Measurements from ENCODE around the gene COPS9.

COPS9 gene

DNA sequence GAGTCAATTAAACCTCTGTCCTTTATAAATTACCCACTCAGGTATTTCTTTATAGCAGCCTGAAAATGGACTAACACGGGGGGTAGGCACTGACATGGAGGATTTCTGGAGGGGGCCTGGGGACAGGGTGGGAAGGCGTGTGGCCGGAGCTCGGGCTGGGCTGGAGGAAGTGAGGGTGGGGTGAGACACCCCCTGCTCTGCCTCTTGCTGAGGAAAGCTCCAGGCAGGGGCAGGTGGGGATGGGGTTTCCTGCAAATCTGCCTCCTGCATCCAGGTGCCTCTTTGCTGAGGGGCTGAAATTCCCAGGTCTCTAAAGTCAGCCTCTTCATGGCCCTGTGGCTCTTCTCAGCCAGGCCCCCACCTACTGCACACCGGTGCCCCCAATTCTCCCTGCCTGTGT is 30.1 kb upstream of the COPS9 start:
- no peak for DNase-seq (ENCODE audit: low read depth, low spot score)

DNA sequence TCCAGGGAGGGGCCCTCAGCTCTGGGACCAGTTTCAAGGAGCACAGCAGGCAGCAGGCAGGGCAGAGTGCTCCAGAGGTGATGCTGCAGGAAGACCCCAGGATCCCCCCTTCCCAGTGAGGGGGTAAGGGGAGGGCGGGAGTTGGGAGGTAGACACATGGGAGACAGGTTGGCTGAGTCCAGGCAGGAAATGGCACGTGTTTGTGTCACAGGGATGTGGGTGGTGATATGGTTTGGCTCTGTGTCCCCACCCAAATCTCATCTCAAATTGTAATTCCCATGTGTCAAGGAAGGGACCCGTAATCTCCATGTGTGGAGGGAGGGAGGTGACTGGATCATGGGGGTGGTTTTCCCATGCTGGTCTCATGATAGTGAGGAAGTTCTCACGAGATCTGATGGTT is 29.6 kb upstream of the COPS9 start:
- no peak for DNase-seq (ENCODE audit: low read depth, low spot score)

- no peak for DNase-seq (ENCODE audit: low read depth, low spot score)
These were observed 28.9 kb upstream of the COPS9 start for GRCh38 chr2:240165034-240165433.

GRCh38 chr2:240164586-240164985 is 28.5 kb upstream of the COPS9 start:
- no peak for DNase-seq (ENCODE audit: low read depth, low spot score)

- no peak for DNase-seq (ENCODE audit: low read depth, low spot score)
These were observed 27.9 kb upstream of the COPS9 start for GRCh38 chr2:240163844-240164574.

- no peak for DNase-seq (ENCODE audit: low read depth, low spot score)
These were observed 27.0 kb upstream of the COPS9 start for GRCh38 chr2:240162939-240163714.

- DNase-seq (ENCODE audit: low read depth, low spot score): no peak
These were observed 26.4 kb upstream of the COPS9 start for GRCh38 chr2:240162531-240162930.

DNA sequence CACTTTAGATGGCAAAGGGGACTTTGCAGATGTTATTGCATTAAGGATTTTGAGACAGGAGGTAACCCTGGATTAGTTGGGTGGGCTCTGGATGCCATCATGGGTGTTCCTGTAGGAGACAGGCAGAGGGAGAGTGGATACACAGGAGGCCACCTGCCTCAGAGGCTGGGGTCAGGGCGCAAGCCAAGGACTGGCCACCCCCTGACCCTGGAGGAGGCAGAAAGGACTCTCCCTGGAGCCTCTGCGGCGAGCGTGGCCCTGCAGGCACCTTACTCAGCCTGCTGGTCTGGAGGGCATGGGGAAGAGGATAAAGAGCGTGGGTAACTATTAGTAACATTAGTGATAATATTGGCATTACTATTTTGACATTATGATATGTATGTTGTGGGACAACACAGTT is 25.9 kb upstream of the COPS9 start:
- DNase-seq (ENCODE audit: low read depth, low spot score): no peak

GRCh38 chr2:240161087-240161750 is 25.1 kb upstream of the COPS9 start:
- no peak for DNase-seq (ENCODE audit: low read depth, low spot score)

GRCh38 chr2:240160291-240161086 is 24.4 kb upstream of the COPS9 start:
- no peak for DNase-seq (ENCODE audit: low read depth, low spot score)

DNA sequence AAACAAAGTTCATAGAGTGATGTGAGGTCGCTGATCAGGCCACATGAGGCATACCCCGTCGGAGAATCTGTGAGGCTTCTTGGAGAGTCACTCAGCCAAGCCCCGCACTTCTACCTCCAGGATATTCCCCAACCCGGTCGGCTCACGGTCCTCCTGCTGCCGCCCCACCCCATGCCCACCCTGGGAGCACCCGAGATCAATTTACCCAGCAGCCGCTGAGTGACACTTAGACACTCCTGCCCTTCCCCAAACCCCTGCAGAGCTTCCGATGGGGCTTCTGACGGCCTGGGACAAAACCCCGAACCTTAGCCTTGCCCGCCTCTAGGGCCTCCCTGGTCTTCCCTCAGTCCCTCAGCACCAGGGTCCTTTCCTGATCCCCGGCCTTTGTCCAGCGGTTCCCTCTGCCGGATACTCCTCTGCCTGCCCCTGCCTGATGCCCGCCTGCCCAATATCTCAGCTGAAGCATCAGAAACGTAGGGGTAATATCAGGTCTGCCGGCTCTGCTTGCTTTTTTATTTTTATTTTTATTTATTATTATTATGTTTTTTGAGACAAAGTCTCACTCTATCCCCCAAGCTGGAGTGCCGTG is 23.2 kb upstream of the COPS9 start:
- no peak for DNase-seq (ENCODE audit: low read depth, low spot score)

GRCh38 chr2:240157147-240157470 is 21.0 kb upstream of the COPS9 start:
- no peak for DNase-seq (ENCODE audit: low read depth, low spot score)

GRCh38 chr2:240156435-240157146 is 20.5 kb upstream of the COPS9 start:
- no peak for DNase-seq (ENCODE audit: low read depth, low spot score)

DNA sequence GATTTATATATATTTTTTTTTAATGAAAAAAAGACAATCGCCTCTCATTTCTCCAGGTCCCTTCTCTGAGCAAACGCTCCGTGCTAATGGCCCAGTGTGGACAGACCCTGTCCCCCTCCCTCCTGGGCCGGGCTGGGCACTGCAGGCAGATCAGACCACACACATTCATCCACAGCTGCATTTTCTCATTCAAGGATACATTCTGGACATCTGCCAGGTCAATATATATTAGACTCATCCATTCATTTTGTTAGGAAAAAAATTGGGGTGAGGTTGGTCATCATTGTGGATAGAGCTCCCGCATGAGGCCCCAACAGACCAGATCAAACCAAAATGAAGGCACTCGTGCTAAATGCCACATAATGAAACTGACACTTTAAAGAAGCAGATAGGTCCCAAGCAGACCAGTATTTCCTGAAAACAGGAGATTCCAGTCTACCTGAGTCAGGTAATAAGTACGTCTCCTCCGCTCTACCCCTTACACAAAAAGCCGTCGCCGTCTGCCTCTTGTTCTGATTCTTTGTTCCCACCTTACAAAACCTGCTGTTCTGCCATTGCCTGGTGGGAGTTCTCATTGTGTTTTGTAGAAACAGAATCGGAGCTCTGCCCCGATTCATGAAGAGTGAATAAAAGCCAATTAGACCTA is 19.8 kb upstream of the COPS9 start:
- no peak for DNase-seq (ENCODE audit: low read depth, low spot score)

DNA sequence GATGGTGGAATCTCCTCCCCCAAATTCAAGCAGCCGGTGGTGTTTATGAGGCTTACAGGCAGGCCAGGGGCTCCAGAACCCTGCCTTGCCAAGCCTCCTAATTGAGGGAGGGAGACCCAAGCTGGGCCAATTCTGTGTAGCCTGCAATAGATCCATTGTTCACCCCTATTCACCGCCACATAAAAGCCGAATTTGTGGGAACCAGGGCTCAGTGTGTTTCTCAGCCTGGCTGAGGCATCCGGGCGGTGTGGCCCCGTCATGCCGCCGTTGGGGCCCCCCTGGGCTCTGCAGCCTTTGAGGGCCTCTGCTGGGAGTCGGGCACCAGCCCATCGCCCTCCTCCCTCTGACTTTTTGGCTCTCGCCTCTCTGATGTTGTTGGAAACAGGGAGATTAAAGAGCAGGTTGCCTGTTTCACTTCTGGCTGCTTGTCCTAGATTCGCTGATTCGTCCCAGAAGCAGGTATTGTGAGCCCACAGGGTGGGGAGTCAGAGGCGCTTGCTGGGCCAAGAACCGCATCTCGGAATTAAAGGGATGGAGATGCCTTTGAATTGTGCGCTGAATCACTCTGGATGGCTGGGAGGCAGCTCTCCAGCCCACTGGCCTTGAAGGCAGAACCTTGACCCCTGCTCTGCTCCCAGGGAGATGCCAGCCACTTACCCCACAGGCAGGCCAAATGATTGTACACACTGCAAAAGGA is 19.1 kb upstream of the COPS9 start:
- no peak for DNase-seq (ENCODE audit: low read depth, low spot score)

DNA sequence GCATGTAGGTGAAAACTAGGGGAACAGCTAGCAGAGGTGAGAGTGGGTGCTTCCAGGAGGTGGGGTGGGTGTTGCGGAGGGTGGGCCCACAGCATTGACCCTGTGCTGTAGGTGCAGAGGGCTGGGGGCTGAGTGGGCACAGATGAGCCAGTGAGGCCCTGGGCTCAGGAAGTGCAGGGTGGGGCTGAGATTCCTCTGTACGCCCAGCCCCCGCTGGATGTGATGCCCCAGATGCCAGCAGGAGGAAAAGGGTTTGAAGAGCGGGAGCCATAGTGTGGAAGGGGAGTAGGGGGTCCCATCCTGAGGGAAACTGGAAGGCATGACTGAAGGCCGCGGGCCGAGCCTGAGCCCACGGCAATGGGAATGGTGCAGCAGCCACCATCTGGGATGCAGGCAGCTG is 18.5 kb upstream of the COPS9 start:
- no peak for DNase-seq (ENCODE audit: low read depth, low spot score)

GRCh38 chr2:240153418-240153817 is 17.3 kb upstream of the COPS9 start:
- DNase-seq (ENCODE audit: low read depth, low spot score): no peak

DNA sequence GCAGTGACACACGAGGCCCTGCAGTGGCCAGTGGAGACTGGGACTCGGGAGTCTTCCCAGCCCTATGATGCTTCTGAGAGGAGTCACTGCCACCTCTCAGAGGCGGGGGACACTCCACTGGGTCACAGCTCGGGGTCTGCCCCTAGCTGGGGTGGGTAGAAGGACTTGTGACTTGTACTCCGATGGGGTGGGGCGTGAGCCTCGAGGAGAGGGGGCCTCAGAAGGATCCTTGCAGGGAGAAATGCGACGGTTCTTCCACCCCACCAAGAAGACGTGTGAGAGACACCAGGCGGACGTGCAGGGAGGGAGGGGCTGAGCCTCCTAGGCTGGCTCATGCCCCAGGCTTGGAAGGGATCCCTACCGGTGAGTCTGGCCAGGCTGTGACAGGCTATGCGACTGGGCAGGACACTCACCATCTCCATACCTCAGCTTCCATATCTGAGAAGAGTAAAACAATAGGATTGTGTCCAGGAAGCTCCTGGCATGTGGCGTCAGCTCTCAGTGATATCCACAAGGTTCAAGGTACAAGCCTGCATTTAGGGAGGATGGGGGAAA is 15.4 kb upstream of the COPS9 start:
- DNase-seq (ENCODE audit: low read depth, low spot score): no peak

GRCh38 chr2:240149943-240150784 is 14.1 kb upstream of the COPS9 start:
- no peak for DNase-seq (ENCODE audit: low read depth, low spot score)
